Measurements from ENCODE around the gene CDX1.

GRCh38 chr5:150140830-150141229 lies 25.7 kb upstream of the CDX1 start:
- TF ChIP-seq CTCF (IDR thresholded peaks at IDR 0.05), result no peak
- no peak for TF ChIP-seq POLR2A (IDR thresholded peaks at IDR 0.05)
